ACC112 (cell line): ENCODE measurements around the gene MARS1.

ENCODE experiments used
- H2AFZ ChIP-seq: fragments of 200-600 bp; sonication (generic); one replicate; pipeline ENCODE4 v1.6.0; 2017; ENCODE audit warnings: antibody characterized with exemption, low read length; ENCODE audit not compliant: unreplicated experiment
- H3K27ac ChIP-seq: fragments of 200-600 bp; sonication (generic); 2 replicates; pipeline ENCODE4 v1.5.1; 2014; ENCODE audit warnings: low read depth, mild to moderate bottlenecking, antibody characterized with exemption, low read length, moderate library complexity
- H3K27me3 ChIP-seq: fragments of 200-600 bp; sonication (generic); 2 replicates; pipeline ENCODE4 v1.6.1; 2014; ENCODE audit warnings: mild to moderate bottlenecking, antibody characterized with exemption, low read length, moderate library complexity, mixed read lengths; ENCODE audit not compliant: insufficient read depth
- H3K36me3 ChIP-seq: fragments of 200-600 bp; sonication (generic); 2 replicates; pipeline ENCODE4 v1.6.1; 2016; ENCODE audit warnings: mild to moderate bottlenecking, antibody characterized with exemption, low read length, moderate library complexity, mixed read lengths; ENCODE audit not compliant: insufficient read depth
- H3K4me1 ChIP-seq: fragments of 200-600 bp; sonication (generic); one replicate; pipeline ENCODE4 v1.6.1; 2016; ENCODE audit warnings: low read length, mixed read lengths; ENCODE audit not compliant: insufficient read depth, unreplicated experiment, control insufficient read depth
- H3K4me3 ChIP-seq: fragments of 200-600 bp; sonication (generic); 2 replicates; pipeline ENCODE4 v1.5.1; 2014; ENCODE audit warnings: mild to moderate bottlenecking, low read depth, low read length
- H3K79me2 ChIP-seq: fragments of 200-600 bp; sonication (generic); one replicate; pipeline ENCODE4 v1.6.0; 2016; ENCODE audit warnings: low read length; ENCODE audit not compliant: control insufficient read depth, unreplicated experiment, insufficient read depth

MARS1 gene

GRCh38 chr12:57545809-57546437 lies 58.1 kb downstream of the MARS1 start:
- Histone ChIP-seq H3K4me3 (peak overlapping the region; percentile 90), H3K27me3 (peaks cover 8% of the 10 kb centered on the region; the same call in 1 of the 2 replicates), H2AFZ (no peak overlapping the region), H3K79me2 (peaks cover 32% of the 10 kb centered on the region), H3K4me1 (peaks cover 27% of the 10 kb centered on the region), H3K36me3 (peaks cover 2% of the 10 kb centered on the region; the same call in 1 of the 2 replicates), H3K27ac (no peak overlapping the region)

GRCh38 chr12:57546438-57547287 lies 58.8 kb downstream of the MARS1 start, which contains the start of gene DCTN2:
DCTN2 (minus strand) TSS chr12:57547192; CDS start chr12:57547063, 129 bp downstream.
- Histone ChIP-seq H3K79me2 (peaks cover 30% of the 10 kb centered on the region), H2AFZ (peak within 1 kb of the TSS; percentile 97), H3K27me3 (peaks cover 8% of the 10 kb centered on the region; the same call in 1 of the 2 replicates), H3K27ac (peak within 1 kb of the TSS; percentile 48; the same call in 1 of the 2 replicates), H3K4me3 (peak within 1 kb of the TSS; percentile 90), H3K36me3 (peaks cover 2% of the 10 kb centered on the region; the same call in 1 of the 2 replicates), H3K4me1 (peaks cover 27% of the 10 kb centered on the region)

GRCh38 chr12:57547288-57548012 lies 59.6 kb downstream of the MARS1 start:
- H3K79me2 ChIP-seq, result peaks cover 30% of the 10 kb centered on the region
- no peak overlapping the region for H3K27ac ChIP-seq
- H3K36me3 ChIP-seq, result no peaks in the 10 kb centered on the region
- H2AFZ ChIP-seq, result peak overlapping the region; percentile 97
- peak overlapping the region; percentile 90 for H3K4me3 ChIP-seq
- peaks cover 27% of the 10 kb centered on the region for H3K4me1 ChIP-seq
- peaks cover 8% of the 10 kb centered on the region; the same call in 1 of the 2 replicates for H3K27me3 ChIP-seq

GRCh38 chr12:57548013-57548315 lies 60.1 kb downstream of the MARS1 start:
- peaks cover 8% of the 10 kb centered on the region; the same call in 1 of the 2 replicates for H3K27me3 ChIP-seq
- H3K4me1 ChIP-seq, result peaks cover 32% of the 10 kb centered on the region
- H3K79me2 ChIP-seq, result peaks cover 30% of the 10 kb centered on the region
- no peak overlapping the region for H3K4me3 ChIP-seq
- no peak overlapping the region for H2AFZ ChIP-seq
- no peak overlapping the region for H3K27ac ChIP-seq
- no peaks in the 10 kb centered on the region for H3K36me3 ChIP-seq

- Histone ChIP-seq H3K79me2 (peaks cover 30% of the 10 kb centered on the region), H3K4me1 (peaks cover 31% of the 10 kb centered on the region), H3K27me3 (peaks cover 8% of the 10 kb centered on the region; the same call in 1 of the 2 replicates), H3K36me3 (no peaks in the 10 kb centered on the region), H3K27ac (no peak overlapping the region), H2AFZ (no peak overlapping the region), H3K4me3 (no peak overlapping the region)
These were observed 60.6 kb downstream of the MARS1 start for GRCh38 chr12:57548488-57548887.

- Histone ChIP-seq H2AFZ (peak overlapping the region; percentile 72), H3K79me2 (peaks cover 24% of the 10 kb centered on the region), H3K27ac (no peak overlapping the region), H3K36me3 (no peaks in the 10 kb centered on the region), H3K4me1 (peaks cover 25% of the 10 kb centered on the region), H3K27me3 (peaks cover 8% of the 10 kb centered on the region; the same call in 1 of the 2 replicates), H3K4me3 (peak overlapping the region; percentile 78)
These were observed 61.5 kb downstream of the MARS1 start for GRCh38 chr12:57549203-57549908.

GRCh38 chr12:57549909-57550640 lies 62.2 kb downstream of the MARS1 start, which contains the start of gene KIF5A:
KIF5A (plus strand) TSS chr12:57550044; CDS start chr12:57550272, 228 bp downstream.
- H2AFZ ChIP-seq, result peak within 1 kb of the TSS; percentile 72
- H3K4me3 ChIP-seq, result peak within 1 kb of the TSS; percentile 78
- peaks cover 8% of the 10 kb centered on the region; the same call in 1 of the 2 replicates for H3K27me3 ChIP-seq
- no peak within 1 kb of the TSS for H3K27ac ChIP-seq
- H3K4me1 ChIP-seq, result peaks cover 25% of the 10 kb centered on the region
- peaks cover 19% of the 10 kb centered on the region for H3K79me2 ChIP-seq
- no peaks in the 10 kb centered on the region for H3K36me3 ChIP-seq

- no peaks in the 10 kb centered on the region for H3K36me3 ChIP-seq
- peak overlapping the region; percentile 78 for H3K4me3 ChIP-seq
- H3K4me1 ChIP-seq, result peaks cover 16% of the 10 kb centered on the region
- no peak overlapping the region for H3K27ac ChIP-seq
- peaks cover 11% of the 10 kb centered on the region for H3K79me2 ChIP-seq
- H2AFZ ChIP-seq, result no peak overlapping the region
- H3K27me3 ChIP-seq, result peaks cover 8% of the 10 kb centered on the region; the same call in 1 of the 2 replicates
These were observed 63.0 kb downstream of the MARS1 start for GRCh38 chr12:57550641-57551549.
